Measurements from ENCODE around the gene TRIO. TPM values are rescaled to one million over a fixed set of nuclear protein-coding genes. Genes with fewer than 3 reads are reported as not detected.

TRIO gene
- total RNA-seq, 1 experiment from 2014 or later: 99.6 TPM

DNA sequence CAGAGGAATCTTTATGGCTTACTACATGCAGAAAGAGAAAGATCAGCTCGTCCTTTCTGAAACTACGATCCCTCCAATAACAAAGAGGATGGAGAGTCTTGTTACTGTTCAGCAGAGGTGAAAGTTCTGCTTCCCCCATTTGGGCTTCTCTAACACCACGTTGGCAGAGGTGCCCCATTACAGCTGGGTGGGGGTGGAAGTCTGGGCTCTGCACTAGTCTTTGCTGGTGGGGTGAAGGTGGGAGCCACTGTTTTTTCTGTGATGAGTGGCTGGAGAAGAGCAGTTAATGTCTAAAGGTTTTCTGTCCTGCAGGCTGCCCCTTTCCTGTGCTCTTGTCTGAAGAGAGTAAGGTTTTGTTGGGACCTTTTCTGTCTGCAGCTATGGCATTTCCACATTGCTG is 373.8 kb downstream of the TRIO start:
- no peak overlapping the region for H3K4me3 ChIP-seq
- H3K9me3 ChIP-seq (replicated peaks): no peaks in the 10 kb centered on the region
- H3K27ac ChIP-seq: no peak overlapping the region
- H3K36me3 ChIP-seq: no peaks in the 10 kb centered on the region
- no peaks in the 10 kb centered on the region for H3K27me3 ChIP-seq (replicated peaks)
- DNase-seq (ENCODE audit: low read depth in 1 of 2, low spot score in 2 of 2): peak in 1 of 2 experiments; percentile 12
- no peaks in the 10 kb centered on the region for H3K4me1 ChIP-seq (replicated peaks)

DNA sequence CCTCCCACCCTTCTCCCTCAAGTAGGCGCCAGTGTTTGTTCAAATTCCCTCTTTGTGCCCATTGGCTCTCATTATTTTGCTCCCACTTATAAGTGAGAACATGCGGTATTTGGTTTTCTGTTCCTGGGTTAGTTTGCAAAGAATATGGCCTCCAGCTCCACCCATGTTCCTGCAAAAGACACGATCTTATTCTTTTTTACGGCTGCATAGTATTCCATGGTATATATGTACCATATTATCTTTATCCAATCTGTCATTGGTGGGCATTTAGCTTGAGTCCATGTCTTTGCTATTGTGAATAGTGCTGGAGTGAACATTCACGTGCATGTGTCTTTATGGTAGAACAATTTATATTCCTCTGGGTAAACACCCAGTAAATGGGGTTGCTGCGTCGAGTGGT is 375.5 kb downstream of the TRIO start:
- no peaks in the 10 kb centered on the region for H3K36me3 ChIP-seq
- no peaks in the 10 kb centered on the region for H3K4me1 ChIP-seq (replicated peaks)
- no peak overlapping the region for H3K27ac ChIP-seq
- no peak overlapping the region for H3K4me3 ChIP-seq
- peak in 1 of 2 experiments; percentile 1 for DNase-seq (ENCODE audit: low read depth in 1 of 2, low spot score in 2 of 2)
- H3K9me3 ChIP-seq (replicated peaks): no peaks in the 10 kb centered on the region
- H3K27me3 ChIP-seq (replicated peaks): no peaks in the 10 kb centered on the region

DNA sequence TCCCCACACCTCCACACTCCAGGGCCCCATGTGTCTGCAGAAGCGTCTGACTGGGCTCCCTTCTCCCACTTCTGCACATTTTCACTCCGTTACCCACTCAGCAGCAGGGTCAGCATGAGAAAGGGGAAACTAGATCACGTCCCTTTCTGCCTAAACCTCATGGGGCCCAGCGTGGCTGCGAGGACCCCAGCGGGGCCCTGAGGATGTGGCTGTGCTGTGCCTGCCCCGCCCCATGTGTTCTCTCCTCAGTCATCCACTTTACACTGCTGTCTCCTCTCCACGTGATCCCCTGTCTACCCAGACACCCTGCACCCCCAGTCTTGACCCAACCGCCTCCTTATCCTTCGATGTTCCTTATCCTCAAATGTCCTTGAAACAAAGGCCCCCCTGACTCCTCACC is 378.6 kb downstream of the TRIO start:
- DNase-seq (ENCODE audit: low read depth in 1 of 2, low spot score in 2 of 2): peak in 1 of 2 experiments; percentile 14
- no peaks in the 10 kb centered on the region for H3K27me3 ChIP-seq (replicated peaks)
- no peak overlapping the region for H3K4me3 ChIP-seq
- H3K36me3 ChIP-seq: no peaks in the 10 kb centered on the region
- no peaks in the 10 kb centered on the region for H3K9me3 ChIP-seq (replicated peaks)
- no peaks in the 10 kb centered on the region for H3K4me1 ChIP-seq (replicated peaks)
- no peak overlapping the region for H3K27ac ChIP-seq

DNA sequence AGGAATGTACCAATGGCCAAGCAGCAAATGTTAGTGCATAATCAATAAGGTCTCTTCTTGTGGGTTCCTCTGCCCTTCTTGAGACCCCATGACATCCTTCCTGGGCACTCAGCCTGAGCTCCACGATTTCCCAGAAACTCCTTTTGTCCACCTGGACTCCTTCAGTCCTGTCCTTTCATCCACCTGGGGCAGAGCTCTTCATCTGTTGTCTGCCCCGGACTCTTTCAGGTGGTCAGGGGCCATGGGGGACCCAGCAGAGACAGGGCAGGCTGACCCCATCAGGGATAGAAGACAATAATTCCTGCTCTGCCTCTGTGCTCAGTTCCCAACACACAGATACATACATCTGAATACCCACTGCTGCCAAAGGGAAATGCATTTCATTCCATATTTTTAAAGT is 379.6 kb downstream of the TRIO start:
- no peak overlapping the region for H3K27ac ChIP-seq
- peak in 1 of 2 experiments; percentile 24 for DNase-seq (ENCODE audit: low read depth in 1 of 2, low spot score in 2 of 2)
- H3K4me1 ChIP-seq (replicated peaks): no peaks in the 10 kb centered on the region
- H3K4me3 ChIP-seq: no peak overlapping the region
- no peaks in the 10 kb centered on the region for H3K27me3 ChIP-seq (replicated peaks)
- H3K9me3 ChIP-seq (replicated peaks): no peaks in the 10 kb centered on the region
- H3K36me3 ChIP-seq: no peaks in the 10 kb centered on the region

DNA sequence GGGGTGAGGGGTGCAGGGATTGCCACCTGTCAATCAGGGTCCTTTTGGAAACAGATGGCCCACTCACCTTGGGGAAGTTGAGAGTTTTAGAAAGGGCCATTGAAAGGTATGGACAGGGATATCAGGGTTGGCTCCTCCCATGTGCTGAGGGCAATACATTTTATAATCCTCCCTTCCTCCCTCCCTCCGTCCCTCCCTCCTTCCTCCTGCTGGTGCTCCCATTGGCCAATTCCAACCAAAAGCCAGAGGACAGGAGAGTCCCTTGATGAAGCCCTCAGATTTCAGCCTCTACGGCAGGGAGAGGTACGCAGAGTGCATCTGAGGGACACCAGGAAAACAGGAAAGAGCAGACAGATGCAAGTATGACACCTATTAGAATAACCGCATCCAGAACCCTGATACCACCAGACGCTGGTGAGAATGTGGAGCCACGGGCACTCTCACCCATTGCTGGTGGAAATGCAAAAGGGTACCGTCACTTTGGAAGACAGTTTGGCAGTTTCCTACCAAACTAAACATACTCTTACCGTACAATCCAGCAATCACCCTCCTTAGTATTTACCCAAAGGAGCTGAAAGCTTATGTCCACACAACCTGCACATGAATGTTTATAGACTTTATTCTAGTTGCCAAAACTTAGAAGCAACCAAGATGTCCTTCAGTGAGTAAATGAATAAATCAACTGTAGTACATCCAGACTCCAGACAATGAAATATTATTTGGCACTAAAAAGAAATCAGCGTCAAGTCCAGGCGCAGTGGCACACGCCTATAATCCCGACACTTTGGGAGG is 380.3 kb downstream of the TRIO start:
- no peak overlapping the region for H3K27ac ChIP-seq
- no peak overlapping the region for H3K4me3 ChIP-seq
- DNase-seq (ENCODE audit: low read depth in 1 of 2, low spot score in 2 of 2): peak in 1 of 2 experiments; percentile 23

DNA sequence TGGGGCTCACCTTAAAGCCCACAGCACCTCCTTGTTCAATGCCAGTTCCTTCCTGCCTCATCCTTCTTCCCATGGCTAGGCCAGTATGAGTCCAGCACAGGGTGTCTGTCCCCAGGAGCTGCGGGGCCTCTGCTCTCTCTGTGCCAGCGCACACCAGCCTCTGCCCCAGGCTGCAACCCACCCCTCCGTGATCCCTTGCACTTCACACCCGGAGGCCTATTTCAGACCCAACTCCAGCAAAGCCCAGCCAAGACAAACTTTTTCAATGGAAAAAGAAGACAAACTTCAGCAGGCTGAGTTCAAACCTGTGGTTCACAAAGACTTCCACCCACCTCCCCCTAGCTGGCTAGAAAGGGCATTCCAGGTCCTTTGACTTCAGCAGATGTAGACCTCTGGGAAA is 382.3 kb downstream of the TRIO start:
- Histone ChIP-seq H3K9me3 (replicated peaks) (no peaks in the 10 kb centered on the region), H3K4me3 (no peak overlapping the region), H3K27me3 (replicated peaks) (no peaks in the 10 kb centered on the region), H3K27ac (no peak overlapping the region), H3K36me3 (no peaks in the 10 kb centered on the region), H3K4me1 (replicated peaks) (no peaks in the 10 kb centered on the region)
- DNase-seq (ENCODE audit: low read depth in 1 of 2, low spot score in 2 of 2): peak in 1 of 2 experiments; percentile 25

More for the DNA sequence above, 380.3 kb downstream of the TRIO start:
- Histone ChIP-seq H3K36me3 (no peaks in the 10 kb centered on the region), H3K4me1 (replicated peaks) (no peaks in the 10 kb centered on the region), H3K27me3 (replicated peaks) (no peaks in the 10 kb centered on the region), H3K9me3 (replicated peaks) (no peaks in the 10 kb centered on the region)

DNA sequence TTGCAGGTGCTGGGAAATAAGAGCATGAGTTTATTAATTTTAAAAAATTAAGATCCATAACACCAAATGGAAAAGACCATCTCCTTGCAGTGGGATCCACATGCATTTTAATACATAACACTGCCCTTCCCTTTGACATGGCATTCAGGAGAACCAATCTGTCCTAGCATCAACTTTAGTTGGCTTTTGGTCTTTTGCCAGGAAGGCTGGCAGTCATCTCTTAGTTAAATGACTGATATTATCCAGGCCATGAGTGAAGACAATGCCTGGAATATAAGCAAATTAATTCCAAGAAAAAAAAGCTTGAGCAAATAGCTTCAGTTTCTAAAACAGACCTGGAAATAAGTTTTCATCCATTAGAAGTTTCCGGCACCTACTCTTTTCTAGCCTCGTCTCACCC is 383.4 kb downstream of the TRIO start:
- Histone ChIP-seq H3K9me3 (replicated peaks) (no peaks in the 10 kb centered on the region), H3K36me3 (no peaks in the 10 kb centered on the region), H3K27me3 (replicated peaks) (0 out of 2 replicates have a peak, but pooled peaks cover 4% of the 10 kb centered on the region), H3K4me1 (replicated peaks) (no peaks in the 10 kb centered on the region), H3K27ac (no peak overlapping the region), H3K4me3 (no peak overlapping the region)
- DNase-seq (ENCODE audit: low read depth in 1 of 2, low spot score in 2 of 2): no peak

DNA sequence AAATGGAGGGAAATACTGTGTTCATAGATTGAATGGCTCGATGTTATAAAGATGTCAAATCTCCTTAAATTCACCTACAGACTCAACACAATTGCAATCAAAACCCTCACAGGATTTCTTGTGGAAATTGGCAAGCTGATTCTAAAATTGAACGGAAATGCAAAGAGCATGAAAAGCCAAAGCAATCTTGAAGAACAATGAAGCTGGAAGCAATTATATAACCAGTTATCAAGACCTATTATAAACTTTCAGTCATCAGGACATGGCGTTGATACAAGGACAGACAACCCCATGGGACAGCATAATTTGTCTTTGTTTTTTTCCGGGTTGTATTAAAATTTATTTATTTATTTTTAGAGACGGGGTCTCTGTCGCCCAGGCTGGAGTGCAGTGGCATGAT is 385.0 kb downstream of the TRIO start:
- Histone ChIP-seq H3K4me3 (no peak overlapping the region), H3K9me3 (replicated peaks) (no peaks in the 10 kb centered on the region), H3K27ac (no peak overlapping the region), H3K36me3 (no peaks in the 10 kb centered on the region), H3K4me1 (replicated peaks) (no peaks in the 10 kb centered on the region), H3K27me3 (replicated peaks) (0 out of 2 replicates have a peak, but pooled peaks cover 5% of the 10 kb centered on the region)
- DNase-seq (ENCODE audit: low read depth in 1 of 2, low spot score in 2 of 2): no peak

DNA sequence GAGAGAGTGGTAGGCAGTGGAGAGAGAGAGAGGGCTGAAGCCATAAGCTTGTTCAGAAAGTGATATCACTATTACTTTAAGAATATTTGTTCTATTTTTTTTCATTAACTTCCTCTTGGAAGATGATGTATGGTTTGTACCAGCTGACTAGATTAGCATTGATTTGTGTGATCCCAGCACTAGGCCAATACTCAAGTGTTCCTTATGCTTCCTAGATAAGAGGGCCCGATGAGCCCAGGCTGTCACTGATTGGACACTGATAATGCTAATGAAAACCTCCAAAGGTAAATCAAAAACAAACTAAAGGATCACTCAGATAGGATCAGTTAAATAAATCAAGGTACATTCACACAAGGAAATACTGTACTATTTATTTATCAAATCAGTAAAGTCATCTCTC is 385.8 kb downstream of the TRIO start:
- H3K4me3 ChIP-seq: no peak overlapping the region
- DNase-seq (ENCODE audit: low read depth in 1 of 2, low spot score in 2 of 2): peak in 1 of 2 experiments; percentile 8
- H3K27me3 ChIP-seq (replicated peaks): 0 out of 2 replicates have a peak, but pooled peaks cover 5% of the 10 kb centered on the region
- H3K27ac ChIP-seq: no peak overlapping the region
- no peaks in the 10 kb centered on the region for H3K36me3 ChIP-seq
- H3K4me1 ChIP-seq (replicated peaks): no peaks in the 10 kb centered on the region
- no peaks in the 10 kb centered on the region for H3K9me3 ChIP-seq (replicated peaks)

DNA sequence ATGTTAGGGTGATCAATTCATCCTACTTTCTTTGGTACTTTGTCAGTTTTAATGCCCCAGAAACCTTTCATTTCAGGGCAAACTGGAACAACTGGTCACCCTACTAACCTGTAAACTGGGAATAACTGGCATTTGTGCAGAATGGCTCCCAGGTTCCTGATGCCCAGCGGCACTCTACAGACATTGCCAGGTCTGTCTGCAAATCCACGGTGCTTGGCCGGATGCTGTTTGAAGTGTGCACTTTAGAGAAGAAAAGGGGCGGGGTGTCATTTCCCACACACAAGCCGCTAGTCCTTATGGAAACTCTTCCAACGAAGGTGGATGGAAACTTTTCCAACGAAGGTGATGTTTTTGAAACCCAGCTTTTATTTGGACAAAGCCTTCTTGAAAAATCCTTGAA is 388.5 kb downstream of the TRIO start:
- peak in 1 of 2 experiments; percentile 27 for DNase-seq (ENCODE audit: low read depth in 1 of 2, low spot score in 2 of 2)
- H3K27me3 ChIP-seq (replicated peaks): 0 out of 2 replicates have a peak, but pooled peaks cover 5% of the 10 kb centered on the region
- H3K4me3 ChIP-seq: no peak overlapping the region
- no peaks in the 10 kb centered on the region for H3K4me1 ChIP-seq (replicated peaks)
- H3K36me3 ChIP-seq: no peaks in the 10 kb centered on the region
- H3K9me3 ChIP-seq (replicated peaks): no peaks in the 10 kb centered on the region
- H3K27ac ChIP-seq: no peak overlapping the region

DNA sequence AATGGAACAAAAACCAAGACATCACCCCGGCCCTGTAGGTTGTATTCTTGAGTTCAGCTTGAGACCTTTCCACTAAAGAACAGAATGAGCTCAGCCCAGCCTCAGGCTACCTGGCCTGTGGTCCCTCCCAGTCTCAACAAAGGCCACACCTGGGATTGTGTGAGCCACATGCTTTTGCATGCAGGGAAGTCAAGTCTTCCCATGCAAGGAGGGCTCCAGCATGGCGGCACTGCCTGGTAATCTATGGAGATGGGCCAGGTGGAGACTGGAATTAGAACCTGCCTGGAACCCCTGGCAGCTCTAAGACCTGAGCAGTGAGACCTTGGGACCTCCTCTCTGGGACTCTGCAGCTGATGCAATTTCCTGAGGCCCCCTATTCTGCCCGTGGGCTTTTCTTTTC is 389.0 kb downstream of the TRIO start:
- no peak overlapping the region for H3K4me3 ChIP-seq
- no peaks in the 10 kb centered on the region for H3K4me1 ChIP-seq (replicated peaks)
- peak in 1 of 2 experiments; percentile 30 for DNase-seq (ENCODE audit: low read depth in 1 of 2, low spot score in 2 of 2)
- 0 out of 2 replicates have a peak, but pooled peaks cover 5% of the 10 kb centered on the region for H3K27me3 ChIP-seq (replicated peaks)
- no peaks in the 10 kb centered on the region for H3K9me3 ChIP-seq (replicated peaks)
- H3K27ac ChIP-seq: no peak overlapping the region
- H3K36me3 ChIP-seq: no peaks in the 10 kb centered on the region

DNA sequence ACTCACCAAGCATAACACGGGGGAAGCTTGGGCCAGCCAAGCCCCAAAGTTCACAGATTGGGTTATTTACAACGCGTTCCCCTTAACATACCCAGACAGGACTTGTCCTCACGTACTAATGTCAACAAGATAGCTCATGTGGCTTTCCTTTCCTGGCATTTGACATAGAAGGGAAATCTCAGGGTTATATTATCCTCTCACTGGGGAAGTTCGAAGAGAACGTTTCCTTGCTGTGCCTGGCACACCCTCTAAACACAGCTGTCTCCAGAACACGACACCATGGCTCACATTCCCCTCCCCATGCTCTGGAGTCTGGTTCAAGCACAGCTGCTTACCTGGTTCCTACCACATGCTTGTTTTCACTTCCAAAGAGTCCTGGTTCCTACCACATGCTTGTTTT is 391.6 kb downstream of the TRIO start:
- Histone ChIP-seq H3K9me3 (replicated peaks) (no peaks in the 10 kb centered on the region), H3K4me1 (replicated peaks) (no peaks in the 10 kb centered on the region), H3K27ac (no peak overlapping the region), H3K27me3 (replicated peaks) (0 out of 2 replicates have a peak, but pooled peaks cover 5% of the 10 kb centered on the region), H3K36me3 (no peaks in the 10 kb centered on the region), H3K4me3 (no peak overlapping the region)
- peak in 1 of 2 experiments; percentile 13 for DNase-seq (ENCODE audit: low read depth in 1 of 2, low spot score in 2 of 2)

DNA sequence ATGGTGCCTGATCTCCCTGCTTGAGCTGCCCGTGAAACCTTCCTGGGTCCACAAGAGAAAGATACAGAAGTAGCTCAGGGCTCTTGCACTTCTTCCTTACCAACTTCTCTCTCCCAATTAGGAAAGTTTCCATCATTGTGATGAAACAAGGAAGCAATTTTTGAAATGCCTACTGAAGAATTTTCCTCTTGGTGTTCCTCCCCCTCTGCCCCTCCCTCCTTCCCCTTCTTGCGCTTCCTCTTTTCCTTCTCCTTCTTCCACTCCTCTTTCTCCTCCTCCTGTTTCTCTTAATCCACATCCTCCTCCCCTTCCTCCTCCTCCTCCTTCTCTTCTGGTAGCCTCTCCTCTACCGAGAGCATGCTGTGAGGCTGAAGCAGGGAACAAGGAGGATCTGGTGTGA is 402.2 kb downstream of the TRIO start:
- Histone ChIP-seq H3K36me3 (no peaks in the 10 kb centered on the region), H3K27me3 (replicated peaks) (no peaks in the 10 kb centered on the region; the same call in 1 of the 2 replicates), H3K4me1 (replicated peaks) (no peaks in the 10 kb centered on the region), H3K9me3 (replicated peaks) (no peaks in the 10 kb centered on the region; the same call in 1 of the 2 replicates), H3K4me3 (no peak overlapping the region), H3K27ac (no peak overlapping the region)
- no peak for DNase-seq (ENCODE audit: low read depth in 1 of 2, low spot score in 2 of 2)

DNA sequence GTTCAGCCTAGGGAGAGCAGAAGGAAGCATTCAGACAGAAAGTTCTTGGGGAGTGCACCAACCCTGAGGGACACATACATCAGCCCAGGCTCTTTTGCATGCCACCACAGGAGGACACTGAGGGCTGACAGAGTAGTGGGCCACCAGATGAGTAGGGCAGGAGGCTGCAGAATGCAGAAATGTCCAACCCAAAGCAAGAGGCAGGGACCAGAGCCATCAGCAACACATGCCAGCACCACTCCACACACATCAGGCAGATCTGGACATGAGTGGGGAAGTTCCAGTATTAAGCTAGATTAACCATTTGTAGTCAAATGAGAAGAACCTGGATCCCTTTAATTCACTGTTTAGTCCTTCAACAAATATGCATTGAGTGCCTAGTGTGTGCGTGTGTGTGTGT is 402.7 kb downstream of the TRIO start:
- H3K36me3 ChIP-seq: no peaks in the 10 kb centered on the region
- H3K4me3 ChIP-seq: no peak overlapping the region
- H3K9me3 ChIP-seq (replicated peaks): no peaks in the 10 kb centered on the region; the same call in 1 of the 2 replicates
- no peaks in the 10 kb centered on the region; the same call in 1 of the 2 replicates for H3K27me3 ChIP-seq (replicated peaks)
- no peak for DNase-seq (ENCODE audit: low read depth in 1 of 2, low spot score in 2 of 2)
- H3K27ac ChIP-seq: no peak overlapping the region
- no peaks in the 10 kb centered on the region for H3K4me1 ChIP-seq (replicated peaks)
